Activated T-cell treated with anti-CD3 and anti-CD28 coated beads, Interleukin-2, amount 50 U/mL, for 4 hours (primary cell): ENCODE results near the gene ANTXR1. TPM values are rescaled to one million over a fixed set of nuclear protein-coding genes. Genes with fewer than 3 reads are reported as not detected.

Source experiments
- ATAC-seq, 2 donors: fragments of 200-7000 bp; cut with Tn5 transposase; one replicate each; pipeline ENCODE4 v1.10.0; 2021
- DNase-seq: peaks from one replicate; pipeline ENCODE4 v3.0.0-alpha.2; 2020
- H3K27me3 Mint-ChIP-seq: one replicate; pipeline ENCODE4 v1.8.0; 2021; ENCODE audit warnings: low read depth, mixed read lengths
- H3K36me3 Mint-ChIP-seq: one replicate; pipeline ENCODE4 v1.8.0; 2022; ENCODE audit warnings: mixed read lengths; ENCODE audit not compliant: insufficient read depth
- H3K4me1 Mint-ChIP-seq: one replicate; pipeline ENCODE4 v1.8.0; 2021; ENCODE audit warnings: low read depth, mixed read lengths
- H3K4me3 Mint-ChIP-seq: one replicate; pipeline ENCODE4 v1.8.0; 2021; ENCODE audit warnings: mild to moderate bottlenecking, moderate library complexity, mixed read lengths
- H3K9me3 Mint-ChIP-seq: one replicate; pipeline ENCODE4 v1.8.0; 2021; ENCODE audit warnings: mixed read lengths
- total RNA-seq, 3 donors: library from RNA; stranded (reverse); gene quantifications; one replicate each; pipeline ENCODE4 v1.2.1, GENCODE V29; 2021

ANTXR1 gene
- total RNA-seq, 3 donors from 2014 or later: 0.40 to 0.79 (median 0.43) TPM

DNA sequence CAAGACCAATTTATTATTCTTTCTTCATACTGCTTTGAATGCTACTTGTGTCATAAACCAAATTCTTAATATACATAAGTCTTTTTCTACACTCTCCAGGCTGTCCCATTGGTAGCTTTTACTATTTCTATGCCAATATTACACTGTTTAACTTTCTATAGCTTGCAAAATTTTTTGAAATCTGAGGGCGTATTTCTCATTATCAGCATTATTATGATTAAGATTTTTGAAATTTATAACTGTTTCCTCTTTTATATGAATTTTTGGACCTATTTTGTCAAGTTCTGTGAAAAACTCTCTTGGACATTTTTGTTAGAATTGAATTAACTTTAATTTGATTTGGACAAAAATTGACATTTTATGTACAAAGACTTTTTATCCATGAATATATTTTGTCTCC lies 275.4 kb downstream of the ANTXR1 start:
- ATAC-seq: no peak
- DNase-seq: no peak
- Mint-ChIP-seq H3K9me3 (no peaks in the 10 kb centered on the region), H3K27me3 (peaks cover 5% of the 10 kb centered on the region), H3K4me3 (no peak overlapping the region), H3K36me3 (no peaks in the 10 kb centered on the region), H3K4me1 (no peaks in the 10 kb centered on the region)

DNA sequence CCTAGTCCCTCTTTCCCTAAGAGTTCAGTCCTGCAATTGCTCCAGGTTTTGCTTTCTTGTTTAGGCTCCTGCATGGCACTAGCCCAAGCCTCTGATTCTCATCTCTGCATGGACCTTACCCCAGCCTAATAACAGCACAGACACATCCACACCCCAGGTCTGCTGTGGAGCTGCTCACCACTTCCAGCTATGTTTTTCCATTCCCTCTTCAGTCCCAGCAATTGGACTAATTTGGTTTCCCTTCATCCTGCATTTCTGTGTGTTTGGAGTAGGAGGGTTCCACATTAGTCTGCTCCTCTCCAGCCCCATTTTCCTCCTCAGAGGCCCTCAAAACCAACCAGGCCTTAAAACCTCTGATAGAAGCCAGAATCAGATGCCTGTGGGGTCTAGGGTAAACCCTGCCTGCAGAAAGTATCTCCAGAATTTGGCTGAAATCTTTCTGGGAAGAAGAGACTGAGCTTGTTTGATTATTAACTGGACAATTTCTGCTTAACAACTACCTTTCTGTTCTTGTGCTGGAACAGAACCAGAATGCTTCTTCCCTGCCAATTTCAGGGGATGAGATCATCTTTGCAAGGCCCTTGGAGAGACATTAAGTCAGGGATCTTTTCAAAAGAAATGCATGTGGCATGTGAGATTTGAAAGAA lies 278.1 kb downstream of the ANTXR1 start:
- H3K27me3 Mint-ChIP-seq: peaks cover 5% of the 10 kb centered on the region
- no peak for DNase-seq
- no peaks in the 10 kb centered on the region for H3K4me1 Mint-ChIP-seq
- no peak for ATAC-seq
- no peaks in the 10 kb centered on the region for H3K9me3 Mint-ChIP-seq
- no peaks in the 10 kb centered on the region for H3K36me3 Mint-ChIP-seq
- no peak overlapping the region for H3K4me3 Mint-ChIP-seq

DNA sequence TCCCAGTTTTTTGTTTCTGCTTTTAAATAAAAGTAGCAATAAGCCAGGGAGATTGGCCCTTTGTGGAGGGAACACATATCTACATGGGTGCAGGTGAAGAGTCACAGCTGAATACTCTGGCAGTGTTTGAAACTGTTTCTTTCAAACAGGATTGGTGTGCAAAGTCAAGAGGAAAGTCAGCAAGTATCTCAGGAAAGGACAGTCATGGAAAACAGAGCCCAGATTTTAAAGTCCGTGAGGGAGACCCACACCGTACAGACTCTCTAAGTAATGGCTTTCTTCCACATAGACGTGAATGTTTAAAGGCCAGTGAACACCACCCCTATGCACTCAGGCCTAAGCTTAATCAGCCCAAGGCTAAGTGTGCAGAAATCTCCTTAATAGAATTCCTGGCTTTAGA lies 278.7 kb downstream of the ANTXR1 start:
- H3K9me3 Mint-ChIP-seq: no peaks in the 10 kb centered on the region
- H3K4me1 Mint-ChIP-seq: no peaks in the 10 kb centered on the region
- DNase-seq: no peak
- H3K4me3 Mint-ChIP-seq: no peak overlapping the region
- ATAC-seq: no peak
- peaks cover 5% of the 10 kb centered on the region for H3K27me3 Mint-ChIP-seq
- H3K36me3 Mint-ChIP-seq: no peaks in the 10 kb centered on the region

DNA sequence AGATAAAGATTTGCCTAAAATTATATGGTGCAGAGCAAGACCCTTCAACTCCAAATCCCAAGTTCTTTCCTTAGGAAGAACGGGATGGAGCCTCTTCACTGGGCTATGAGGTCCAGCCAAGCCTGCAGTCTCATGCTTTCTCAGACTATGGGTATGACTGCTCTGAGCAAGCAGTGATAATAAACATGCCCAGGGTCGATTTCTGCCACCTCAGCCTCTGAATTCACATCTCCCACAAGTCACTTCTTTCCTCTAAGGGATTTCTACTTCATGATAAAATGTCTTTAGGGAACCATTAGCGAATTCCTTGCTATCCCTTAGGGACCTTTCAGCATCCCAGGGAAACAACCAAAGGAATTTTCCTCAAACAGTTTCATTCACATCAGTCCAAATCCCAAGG lies 279.3 kb downstream of the ANTXR1 start:
- no peak for DNase-seq
- Mint-ChIP-seq H3K9me3 (no peaks in the 10 kb centered on the region), H3K27me3 (peaks cover 5% of the 10 kb centered on the region), H3K4me1 (no peaks in the 10 kb centered on the region), H3K36me3 (no peaks in the 10 kb centered on the region), H3K4me3 (no peak overlapping the region)
- no peak for ATAC-seq

DNA sequence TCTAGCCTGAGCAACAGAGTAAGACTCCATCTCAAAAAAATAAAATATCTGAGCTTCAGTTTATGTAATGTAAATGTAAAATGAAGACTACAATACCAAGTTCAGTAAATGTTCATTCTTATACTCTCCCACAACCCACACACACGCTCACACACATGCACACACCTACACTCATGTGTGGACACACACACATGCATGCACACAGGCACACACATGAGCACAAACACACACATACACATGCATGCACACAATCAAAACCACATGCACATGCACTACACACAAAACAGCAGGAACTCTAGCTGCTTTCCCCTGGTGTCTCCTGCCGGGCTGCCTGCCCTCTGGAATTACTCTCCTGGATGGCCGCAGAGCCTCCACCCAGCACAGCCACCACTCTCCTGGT lies 283.4 kb downstream of the ANTXR1 start:
- Mint-ChIP-seq H3K9me3 (no peaks in the 10 kb centered on the region), H3K27me3 (peaks cover 2% of the 10 kb centered on the region), H3K36me3 (no peaks in the 10 kb centered on the region), H3K4me3 (no peak overlapping the region), H3K4me1 (no peaks in the 10 kb centered on the region)
- ATAC-seq (no peak), DNase-seq (no peak)

DNA sequence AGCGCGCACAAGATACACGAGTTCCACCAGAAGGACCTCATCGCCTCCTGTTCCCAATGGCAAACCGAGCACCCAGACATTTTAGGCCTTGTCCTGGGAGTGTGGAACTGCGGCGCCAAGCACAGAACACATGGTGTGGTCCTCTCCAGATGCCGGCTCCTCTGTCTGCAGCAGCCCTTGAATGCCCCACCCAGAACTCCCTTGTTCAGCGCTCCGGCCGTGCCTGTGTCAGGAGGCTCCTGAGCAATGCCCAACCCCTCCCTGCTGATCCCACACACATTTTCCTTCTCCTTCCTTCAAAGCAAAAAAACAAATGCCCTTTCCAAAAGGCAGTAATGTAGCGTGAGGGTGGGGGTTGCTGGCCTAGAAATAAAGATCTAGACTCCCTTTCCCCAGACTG lies 284.2 kb downstream of the ANTXR1 start:
- ATAC-seq (no peak), DNase-seq (no peak)
- Mint-ChIP-seq H3K27me3 (peaks cover 5% of the 10 kb centered on the region), H3K4me1 (no peaks in the 10 kb centered on the region), H3K4me3 (no peak overlapping the region), H3K36me3 (no peaks in the 10 kb centered on the region), H3K9me3 (no peaks in the 10 kb centered on the region)

DNA sequence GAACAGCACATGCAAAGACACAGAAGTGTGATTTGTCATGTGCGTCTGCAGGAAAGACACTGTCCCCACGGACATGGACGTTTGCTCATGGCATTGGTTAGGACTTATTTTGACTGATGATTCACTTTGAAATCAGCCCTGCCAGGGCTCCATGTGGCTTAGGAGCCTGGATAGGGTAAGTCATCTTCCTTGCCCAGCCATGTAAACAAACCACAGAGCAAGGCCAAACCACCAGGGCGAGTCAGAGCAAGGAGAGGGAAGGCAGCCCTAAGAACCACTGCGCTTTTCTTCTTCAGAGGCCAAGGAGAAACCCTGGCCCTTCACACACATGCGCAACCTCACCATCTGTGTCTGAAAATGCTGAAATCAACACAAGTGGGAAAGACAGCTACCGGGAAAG lies 285.3 kb downstream of the ANTXR1 start:
- H3K36me3 Mint-ChIP-seq: no peaks in the 10 kb centered on the region
- ATAC-seq (no peak), DNase-seq (no peak)
- H3K4me3 Mint-ChIP-seq: no peak overlapping the region
- no peaks in the 10 kb centered on the region for H3K4me1 Mint-ChIP-seq
- H3K9me3 Mint-ChIP-seq: no peaks in the 10 kb centered on the region
- peaks cover 8% of the 10 kb centered on the region for H3K27me3 Mint-ChIP-seq

DNA sequence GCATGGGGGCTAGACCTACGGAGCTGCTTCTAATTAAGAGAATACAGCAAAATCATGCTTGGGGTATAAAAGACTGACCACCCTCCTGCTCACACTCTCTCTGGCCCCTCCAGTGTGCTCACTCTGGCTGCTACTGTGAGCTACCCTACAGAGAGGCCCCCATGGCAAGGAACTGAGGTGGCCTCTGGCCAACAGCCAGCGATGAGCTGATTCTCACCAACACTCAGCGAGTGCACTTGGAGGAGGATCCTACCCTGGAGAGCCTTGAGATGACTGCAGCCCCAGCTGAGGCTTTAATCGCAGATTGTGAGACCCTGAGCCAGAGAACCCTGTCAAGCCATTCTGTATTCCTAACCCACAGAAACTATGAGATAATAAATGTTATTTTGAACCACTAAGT lies 285.9 kb downstream of the ANTXR1 start:
- DNase-seq (no peak), ATAC-seq (no peak)
- Mint-ChIP-seq H3K4me3 (no peak overlapping the region), H3K4me1 (no peaks in the 10 kb centered on the region), H3K9me3 (no peaks in the 10 kb centered on the region), H3K27me3 (peaks cover 10% of the 10 kb centered on the region), H3K36me3 (no peaks in the 10 kb centered on the region)

Other genes starting within 250 kb of the ANTXR1 start
- gene BMP10, start 141.8 kb upstream of the ANTXR1 start, total RNA-seq: not detected
- gene GKN2, start 60.3 kb upstream of the ANTXR1 start, total RNA-seq: not detected
- gene GKN1, start 38.5 kb upstream of the ANTXR1 start, total RNA-seq: not detected